ENCODE results near the gene PTPRU. TPM values are rescaled to one million over a fixed set of nuclear protein-coding genes. Genes with fewer than 3 reads are reported as not detected.
A peak's percentile ranks its signal among the peaks of the same experiment; 100 is the strongest.

PTPRU gene
- total RNA-seq, 4 donors from 2014 or later = 5.6 to 9.7 (median 7.4) TPM

GRCh38 chr1:29272147-29272907 lies 36.0 kb downstream of the PTPRU start:
- H3K4me1 ChIP-seq = peaks cover 10 to 26% (median 16%) of the 10 kb centered on the region in 4 donors
- no peaks in the 10 kb centered on the region for H3K27me3 ChIP-seq
- H3K9me3 ChIP-seq = no peaks in the 10 kb centered on the region
- TF ChIP-seq CTCF (IDR thresholded peaks at IDR 0.05) = no peak
- no peak for TF ChIP-seq POLR2AphosphoS5 (IDR thresholded peaks at IDR 0.05)
- no peak for TF ChIP-seq EP300 (IDR thresholded peaks at IDR 0.05; ENCODE audit: low read depth)
- TF ChIP-seq POLR2A (IDR thresholded peaks at IDR 0.05) = no peak
- no peak overlapping the region for H3K4me3 ChIP-seq
- 79 to 94% methylated on average over 5 to 6 of the region's 6 CpGs for WGBS, 2 donors (ENCODE audit: low coverage in 1 of 2)
- intact Hi-C loops (cut with DNase I; ENCODE audit: low total_unique reads) (no loop called here), in situ Hi-C loops (cut with MboI; ENCODE audit: low pct_ligation_motif_present in 1 of 4, low pct_unique_long_range_greater_than_20kb in 1 of 4, low sequenced_read_pairs in 3 of 4) (loop anchor here in 2 of 4 donors (25.0 kb wide), 2 partner anchors 515 to 815 kb away; no protein-coding TSS in a partner anchor)
- no peak for DNase-seq
- H3K27ac ChIP-seq = peak overlapping the region in 2 of 4 donors; percentile 33 to 38
- H3K36me3 ChIP-seq = no peaks in the 10 kb centered on the region

DNA sequence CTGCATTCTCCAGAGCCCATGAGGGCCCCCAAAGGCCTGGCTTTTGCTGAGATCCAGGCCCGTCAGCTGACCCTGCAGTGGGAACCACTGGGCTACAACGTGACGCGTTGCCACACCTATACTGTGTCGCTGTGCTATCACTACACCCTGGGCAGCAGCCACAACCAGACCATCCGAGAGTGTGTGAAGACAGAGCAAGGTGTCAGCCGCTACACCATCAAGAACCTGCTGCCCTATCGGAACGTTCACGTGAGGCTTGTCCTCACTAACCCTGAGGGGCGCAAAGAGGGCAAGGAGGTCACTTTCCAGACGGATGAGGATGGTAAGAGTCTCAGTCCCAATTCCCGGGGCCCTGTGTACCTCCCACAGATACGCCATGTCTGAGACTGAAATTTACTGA lies 39.1 kb downstream of the PTPRU start:
- Histone ChIP-seq H3K36me3 (no peaks in the 10 kb centered on the region), H3K4me3 (no peak overlapping the region), H3K9me3 (no peaks in the 10 kb centered on the region), H3K27me3 (no peaks in the 10 kb centered on the region), H3K4me1 (peaks cover 10 to 21% (median 15%) of the 10 kb centered on the region in 4 donors), H3K27ac (no peak overlapping the region)
- TF ChIP-seq POLR2AphosphoS5 (IDR thresholded peaks at IDR 0.05) = no peak
- TF ChIP-seq POLR2A (IDR thresholded peaks at IDR 0.05) = no peak
- TF ChIP-seq EP300 (IDR thresholded peaks at IDR 0.05; ENCODE audit: low read depth) = no peak
- TF ChIP-seq CTCF (IDR thresholded peaks at IDR 0.05) = no peak
- intact Hi-C loops (cut with DNase I; ENCODE audit: low total_unique reads) (no loop called here), in situ Hi-C loops (cut with MboI; ENCODE audit: low pct_ligation_motif_present in 1 of 4, low pct_unique_long_range_greater_than_20kb in 1 of 4, low sequenced_read_pairs in 3 of 4) (no loop called here)
- WGBS, 2 donors (ENCODE audit: low coverage in 1 of 2) = 81 to 92% methylated on average over 6 to 14 of the region's 14 CpGs
- DNase-seq = no peak

GRCh38 chr1:29278124-29278523 lies 41.8 kb downstream of the PTPRU start:
- in situ Hi-C loops (cut with MboI; ENCODE audit: low pct_ligation_motif_present in 1 of 4, low pct_unique_long_range_greater_than_20kb in 1 of 4, low sequenced_read_pairs in 3 of 4) = no loop called here
- H3K4me3 ChIP-seq = no peak overlapping the region
- WGBS, 2 donors (ENCODE audit: low coverage in 1 of 2) = 44 to 68% methylated on average over 3 of the region's 3 CpGs
- DNase-seq = no peak
- H3K27ac ChIP-seq = no peak overlapping the region
- H3K9me3 ChIP-seq = no peaks in the 10 kb centered on the region
- no peaks in the 10 kb centered on the region for H3K4me1 ChIP-seq
- no peaks in the 10 kb centered on the region for H3K27me3 ChIP-seq
- TF ChIP-seq CTCF (IDR thresholded peaks at IDR 0.05) (no peak), EP300 (IDR thresholded peaks at IDR 0.05; ENCODE audit: low read depth) (no peak), POLR2AphosphoS5 (IDR thresholded peaks at IDR 0.05) (no peak), POLR2A (IDR thresholded peaks at IDR 0.05) (no peak)
- H3K36me3 ChIP-seq = no peaks in the 10 kb centered on the region
- intact Hi-C loops (cut with DNase I; ENCODE audit: low total_unique reads) = no loop called here

- Histone ChIP-seq H3K27ac (no peak overlapping the region), H3K36me3 (no peaks in the 10 kb centered on the region), H3K27me3 (no peaks in the 10 kb centered on the region), H3K4me3 (no peak overlapping the region), H3K9me3 (no peaks in the 10 kb centered on the region), H3K4me1 (no peaks in the 10 kb centered on the region)
- WGBS, 2 donors (ENCODE audit: low coverage in 1 of 2) = 92% methylated on average over 13 of the region's 13 CpGs; no CpG with 5 or more reads in 1 of the 2 donors
- in situ Hi-C loops (cut with MboI; ENCODE audit: low pct_ligation_motif_present in 1 of 4, low pct_unique_long_range_greater_than_20kb in 1 of 4, low sequenced_read_pairs in 3 of 4) = no loop called here
- intact Hi-C loops (cut with DNase I; ENCODE audit: low total_unique reads) = no loop called here
- TF ChIP-seq EP300 (IDR thresholded peaks at IDR 0.05; ENCODE audit: low read depth) (no peak), POLR2A (IDR thresholded peaks at IDR 0.05) (no peak), POLR2AphosphoS5 (IDR thresholded peaks at IDR 0.05) (no peak), CTCF (IDR thresholded peaks at IDR 0.05) (no peak)
- DNase-seq = no peak
Measured at GRCh38 chr1:29279406-29279805, 43.1 kb downstream of the PTPRU start.

All from transverse colon (tissue), 4 donors.